Measurements from ENCODE around the gene ACSL3.

Gene ACSL3

DNA sequence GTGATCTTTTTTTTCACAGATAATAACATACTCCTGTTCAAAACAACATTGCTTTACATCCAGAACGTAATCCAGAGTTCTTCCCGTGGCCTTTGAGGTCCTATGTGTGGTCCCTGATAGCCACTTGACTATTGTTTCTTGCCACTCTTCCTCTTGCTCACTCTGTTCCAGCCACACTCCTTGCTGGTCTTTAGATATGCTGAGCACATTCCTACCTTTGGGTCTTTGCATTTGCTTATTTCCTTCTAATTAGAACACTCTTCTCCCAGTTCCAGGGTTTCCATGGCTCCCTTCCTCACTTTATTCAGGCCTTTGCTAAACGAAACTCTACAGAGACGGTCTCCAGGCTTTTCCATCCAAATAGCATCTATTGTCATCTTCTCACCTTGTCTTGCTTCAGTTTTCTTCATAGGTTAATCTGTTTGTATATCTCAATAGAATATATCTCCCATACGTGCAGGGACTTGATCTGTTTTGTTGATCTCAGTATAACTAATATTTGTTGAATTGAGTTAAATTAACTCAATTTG lies 59.9 kb downstream of the ACSL3 start:
- no peak overlapping the region for H3K27ac ChIP-seq
- no peaks in the 10 kb centered on the region for H3K9me3 ChIP-seq (ENCODE audit: severe bottlenecking)
- no peaks in the 10 kb centered on the region for H3K27me3 ChIP-seq (ENCODE audit: insufficient read depth, low read depth, severe bottlenecking)
- H3K36me3 ChIP-seq, result peaks cover 68% of the 10 kb centered on the region
- DNase-seq, result no peak
- TF ChIP-seq, protein P1, sequence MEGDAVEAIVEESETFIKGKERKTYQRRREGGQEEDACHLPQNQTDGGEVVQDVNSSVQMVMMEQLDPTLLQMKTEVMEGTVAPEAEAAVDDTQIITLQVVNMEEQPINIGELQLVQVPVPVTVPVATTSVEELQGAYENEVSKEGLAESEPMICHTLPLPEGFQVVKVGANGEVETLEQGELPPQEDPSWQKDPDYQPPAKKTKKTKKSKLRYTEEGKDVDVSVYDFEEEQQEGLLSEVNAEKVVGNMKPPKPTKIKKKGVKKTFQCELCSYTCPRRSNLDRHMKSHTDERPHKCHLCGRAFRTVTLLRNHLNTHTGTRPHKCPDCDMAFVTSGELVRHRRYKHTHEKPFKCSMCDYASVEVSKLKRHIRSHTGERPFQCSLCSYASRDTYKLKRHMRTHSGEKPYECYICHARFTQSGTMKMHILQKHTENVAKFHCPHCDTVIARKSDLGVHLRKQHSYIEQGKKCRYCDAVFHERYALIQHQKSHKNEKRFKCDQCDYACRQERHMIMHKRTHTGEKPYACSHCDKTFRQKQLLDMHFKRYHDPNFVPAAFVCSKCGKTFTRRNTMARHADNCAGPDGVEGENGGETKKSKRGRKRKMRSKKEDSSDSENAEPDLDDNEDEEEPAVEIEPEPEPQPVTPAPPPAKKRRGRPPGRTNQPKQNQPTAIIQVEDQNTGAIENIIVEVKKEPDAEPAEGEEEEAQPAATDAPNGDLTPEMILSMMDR (IDR thresholded peaks at IDR 0.05; ENCODE audit: low read depth, low read length), result no peak
- no peak overlapping the region for H3K4me3 ChIP-seq (ENCODE audit: low read depth, low read length)

DNA sequence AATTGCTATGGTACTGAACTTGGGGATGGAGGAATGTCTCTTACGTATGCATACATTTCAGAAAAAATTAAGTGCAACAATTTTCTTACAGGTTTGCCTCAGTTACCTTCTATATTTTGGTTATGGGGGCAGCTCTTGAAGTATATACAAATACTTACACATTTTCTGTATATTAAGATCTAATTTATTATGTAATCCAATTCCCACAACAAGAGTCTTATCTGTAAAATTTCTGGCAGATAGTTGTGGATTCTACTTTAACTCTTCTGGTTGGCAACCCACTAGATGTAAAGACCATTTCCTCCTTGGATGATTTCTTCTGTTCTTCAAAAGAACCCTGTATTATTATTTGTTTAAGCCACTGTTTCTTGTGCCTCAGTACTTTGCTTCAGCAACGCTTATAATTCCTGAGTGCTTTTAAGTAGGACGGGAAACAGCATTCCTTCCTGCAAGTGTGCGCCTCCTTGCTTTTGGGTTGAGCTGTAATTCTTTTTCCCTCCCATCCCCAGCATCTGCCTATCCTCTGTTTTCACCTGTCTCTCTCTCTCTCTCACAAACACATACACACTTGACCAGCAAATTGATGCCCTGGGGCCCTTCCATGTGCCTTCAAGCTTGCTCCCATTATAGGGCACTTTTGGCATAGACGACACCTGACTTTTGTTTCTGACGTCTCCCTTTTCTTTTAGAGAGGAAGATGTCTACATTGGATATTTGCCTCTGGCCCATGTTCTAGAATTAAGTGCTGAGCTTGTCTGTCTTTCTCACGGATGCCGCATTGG lies 61.4 kb downstream of the ACSL3 start:
- TF ChIP-seq, protein P1 (IDR thresholded peaks at IDR 0.05; ENCODE audit: low read depth, low read length), result no peak
- no peak for DNase-seq
- H3K36me3 ChIP-seq, result peaks cover 62% of the 10 kb centered on the region

DNA sequence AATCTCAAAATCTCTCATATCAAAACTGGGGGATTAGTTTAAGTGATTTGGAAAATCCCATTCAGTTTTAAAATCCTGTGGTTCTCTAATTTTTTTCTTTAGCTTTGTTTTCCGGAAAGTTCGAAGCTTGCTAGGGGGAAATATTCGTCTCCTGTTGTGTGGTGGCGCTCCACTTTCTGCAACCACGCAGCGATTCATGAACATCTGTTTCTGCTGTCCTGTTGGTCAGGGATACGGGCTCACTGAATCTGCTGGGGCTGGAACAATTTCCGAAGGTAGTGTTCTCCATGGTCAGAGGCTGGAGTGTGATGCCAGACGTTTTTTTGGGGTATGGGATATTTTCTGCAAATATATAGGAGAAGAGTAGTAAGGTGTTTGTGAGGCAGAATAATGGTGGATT lies 66.1 kb downstream of the ACSL3 start:
- H3K36me3 ChIP-seq, result peaks cover 53% of the 10 kb centered on the region
- H3K4me3 ChIP-seq (ENCODE audit: low read depth, low read length), result no peak overlapping the region
- TF ChIP-seq, protein P1 (IDR thresholded peaks at IDR 0.05; ENCODE audit: low read depth, low read length), result no peak
- DNase-seq, result no peak
- no peaks in the 10 kb centered on the region for H3K27me3 ChIP-seq (ENCODE audit: insufficient read depth, low read depth, severe bottlenecking)
- no peaks in the 10 kb centered on the region for H3K9me3 ChIP-seq (ENCODE audit: severe bottlenecking)
- no peak overlapping the region for H3K27ac ChIP-seq

More for the DNA sequence above, 61.4 kb downstream of the ACSL3 start:
- Histone ChIP-seq H3K9me3 (ENCODE audit: severe bottlenecking) (no peaks in the 10 kb centered on the region), H3K27ac (no peak overlapping the region), H3K27me3 (ENCODE audit: insufficient read depth, low read depth, severe bottlenecking) (no peaks in the 10 kb centered on the region), H3K4me3 (ENCODE audit: low read depth, low read length) (no peak overlapping the region)

DNA sequence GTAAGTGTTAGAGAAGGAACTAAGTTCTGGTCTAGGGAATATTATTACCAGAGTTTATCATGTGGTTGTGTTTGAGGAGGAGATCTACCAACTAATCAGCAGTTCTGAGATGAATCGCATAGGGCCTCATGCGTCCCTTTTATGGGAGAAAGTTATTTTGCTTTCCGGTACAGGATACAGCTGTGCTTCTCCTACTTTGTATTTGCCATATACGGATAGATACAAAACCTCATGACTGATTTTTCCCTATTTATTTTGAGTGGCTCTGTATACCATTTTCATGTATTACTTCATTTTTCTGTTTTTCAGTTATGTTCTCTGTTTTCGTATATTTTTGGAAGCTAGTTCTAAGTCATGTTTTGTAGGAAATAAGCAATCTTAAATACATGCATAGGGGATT lies 66.8 kb downstream of the ACSL3 start:
- Histone ChIP-seq H3K27me3 (ENCODE audit: insufficient read depth, low read depth, severe bottlenecking) (no peaks in the 10 kb centered on the region), H3K4me3 (ENCODE audit: low read depth, low read length) (no peak overlapping the region), H3K27ac (no peak overlapping the region), H3K9me3 (ENCODE audit: severe bottlenecking) (no peaks in the 10 kb centered on the region), H3K36me3 (peaks cover 55% of the 10 kb centered on the region)
- DNase-seq, result no peak
- TF ChIP-seq, protein P1 (IDR thresholded peaks at IDR 0.05; ENCODE audit: low read depth, low read length), result no peak

DNA sequence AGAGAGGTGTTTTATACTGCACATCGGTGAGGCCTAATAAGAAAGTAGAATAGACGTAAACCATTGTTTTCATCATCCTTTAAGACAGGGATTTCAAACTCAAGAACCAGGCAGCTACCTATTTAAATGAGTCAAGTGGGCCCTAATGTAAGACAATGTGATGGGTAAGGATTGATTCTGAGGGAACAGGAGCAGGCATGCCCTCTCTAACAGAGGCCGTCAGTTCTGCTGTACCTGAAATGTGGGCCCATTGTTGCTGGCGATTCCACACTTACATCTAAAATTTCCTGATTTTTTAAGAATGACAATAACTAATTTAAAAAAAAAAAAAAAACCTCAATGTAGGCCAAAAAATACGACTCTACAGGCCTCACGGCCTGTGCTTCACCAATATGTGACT lies 67.5 kb downstream of the ACSL3 start:
- TF ChIP-seq, protein P1 (IDR thresholded peaks at IDR 0.05; ENCODE audit: low read depth, low read length), result no peak
- H3K9me3 ChIP-seq (ENCODE audit: severe bottlenecking), result no peaks in the 10 kb centered on the region
- peaks cover 54% of the 10 kb centered on the region for H3K36me3 ChIP-seq
- no peaks in the 10 kb centered on the region for H3K27me3 ChIP-seq (ENCODE audit: insufficient read depth, low read depth, severe bottlenecking)
- H3K27ac ChIP-seq, result no peak overlapping the region
- DNase-seq, result no peak
- H3K4me3 ChIP-seq (ENCODE audit: low read depth, low read length), result no peak overlapping the region

Data from WERI-Rb-1 (cell line).